ENCODE data around the gene BMP7.

DNA sequence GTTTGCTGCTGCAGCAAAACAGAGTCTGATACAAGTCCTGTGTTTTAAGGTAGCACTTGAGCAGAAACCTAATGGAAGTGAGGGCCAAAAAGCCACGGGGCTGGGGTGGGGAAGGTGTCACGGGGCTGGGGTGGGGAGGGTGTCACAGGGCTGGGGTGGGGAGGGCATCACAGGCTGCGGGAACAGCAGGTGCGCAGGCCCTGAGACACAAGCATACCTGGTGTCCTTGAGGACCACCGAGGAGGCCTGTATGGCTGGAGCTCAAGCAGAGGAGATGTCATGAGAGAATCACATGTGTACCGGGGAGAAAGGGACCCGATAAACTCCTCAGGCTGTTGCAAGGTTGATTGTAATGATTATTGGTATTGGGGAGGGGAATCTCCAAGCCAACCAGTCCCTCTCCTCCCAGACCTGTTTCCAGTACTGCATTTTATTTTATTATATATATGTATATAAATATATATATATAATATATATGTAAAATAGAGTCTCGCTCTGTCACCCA lies 49.6 kb upstream of the BMP7 start:
- TF ChIP-seq POLR2A (IDR thresholded peaks at IDR 0.05) = no peak
- TF ChIP-seq, protein P1, sequence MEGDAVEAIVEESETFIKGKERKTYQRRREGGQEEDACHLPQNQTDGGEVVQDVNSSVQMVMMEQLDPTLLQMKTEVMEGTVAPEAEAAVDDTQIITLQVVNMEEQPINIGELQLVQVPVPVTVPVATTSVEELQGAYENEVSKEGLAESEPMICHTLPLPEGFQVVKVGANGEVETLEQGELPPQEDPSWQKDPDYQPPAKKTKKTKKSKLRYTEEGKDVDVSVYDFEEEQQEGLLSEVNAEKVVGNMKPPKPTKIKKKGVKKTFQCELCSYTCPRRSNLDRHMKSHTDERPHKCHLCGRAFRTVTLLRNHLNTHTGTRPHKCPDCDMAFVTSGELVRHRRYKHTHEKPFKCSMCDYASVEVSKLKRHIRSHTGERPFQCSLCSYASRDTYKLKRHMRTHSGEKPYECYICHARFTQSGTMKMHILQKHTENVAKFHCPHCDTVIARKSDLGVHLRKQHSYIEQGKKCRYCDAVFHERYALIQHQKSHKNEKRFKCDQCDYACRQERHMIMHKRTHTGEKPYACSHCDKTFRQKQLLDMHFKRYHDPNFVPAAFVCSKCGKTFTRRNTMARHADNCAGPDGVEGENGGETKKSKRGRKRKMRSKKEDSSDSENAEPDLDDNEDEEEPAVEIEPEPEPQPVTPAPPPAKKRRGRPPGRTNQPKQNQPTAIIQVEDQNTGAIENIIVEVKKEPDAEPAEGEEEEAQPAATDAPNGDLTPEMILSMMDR (IDR thresholded peaks at IDR 0.05) = no peak
